NCI-H2081 (cell line): ENCODE data around the gene LAMC3.
"Not testable (repeated sequence)": the region's sequence is repeated elsewhere in the genome, so short reads cannot be mapped to it uniquely, and the experiment has no call there.

ENCODE experiments used
- DNase-seq, 2 experiments: peaks; one replicate each; lab custom pipeline; 2025; lab: John Stamatoyannopoulos, UW

Gene LAMC3

DNA sequence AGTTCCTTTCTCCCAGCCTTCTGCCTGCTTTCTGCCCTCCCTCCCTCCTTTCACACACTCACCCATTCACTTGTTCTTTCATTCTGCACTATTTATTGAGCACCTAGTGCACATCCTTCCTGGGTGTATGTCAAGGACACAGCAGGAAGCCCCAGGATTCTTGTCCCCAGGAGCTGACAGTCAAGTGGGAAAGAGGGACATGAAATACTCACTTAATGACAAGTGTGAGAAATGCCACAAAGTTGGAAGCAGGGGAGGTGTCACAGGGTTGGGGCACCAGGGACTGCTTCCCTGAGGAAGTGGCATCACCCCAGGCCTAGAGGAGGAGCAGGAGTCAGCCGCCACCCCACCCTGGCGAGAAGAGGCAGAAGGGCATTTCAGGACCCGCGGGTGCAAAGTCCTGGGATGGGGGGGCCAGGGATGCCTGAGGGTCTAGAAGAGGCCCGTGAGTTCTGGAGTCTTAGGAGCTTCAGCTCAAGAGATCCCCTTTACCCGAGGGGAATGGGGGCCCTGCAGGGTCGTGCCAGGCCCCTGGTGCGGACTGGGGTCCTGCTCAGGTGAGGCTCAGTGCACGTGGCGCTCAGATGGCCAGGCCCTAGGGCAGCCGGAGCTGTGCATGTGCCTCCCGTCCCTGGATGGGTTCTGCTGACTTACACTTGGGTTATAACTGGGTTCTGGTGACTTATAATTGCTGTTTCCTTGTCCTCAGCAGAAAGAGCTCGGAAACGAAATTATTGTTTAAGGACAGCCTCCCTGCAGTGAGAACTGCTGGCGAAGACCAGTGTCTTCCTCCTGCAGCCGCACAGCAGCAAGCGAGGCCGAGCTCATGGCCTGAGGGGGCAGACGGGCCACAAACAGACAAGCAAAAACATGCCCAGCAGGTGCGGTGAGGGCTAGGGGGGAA is 16.9 kb upstream of the LAMC3 start:
- DNase-seq, result no peak

DNA sequence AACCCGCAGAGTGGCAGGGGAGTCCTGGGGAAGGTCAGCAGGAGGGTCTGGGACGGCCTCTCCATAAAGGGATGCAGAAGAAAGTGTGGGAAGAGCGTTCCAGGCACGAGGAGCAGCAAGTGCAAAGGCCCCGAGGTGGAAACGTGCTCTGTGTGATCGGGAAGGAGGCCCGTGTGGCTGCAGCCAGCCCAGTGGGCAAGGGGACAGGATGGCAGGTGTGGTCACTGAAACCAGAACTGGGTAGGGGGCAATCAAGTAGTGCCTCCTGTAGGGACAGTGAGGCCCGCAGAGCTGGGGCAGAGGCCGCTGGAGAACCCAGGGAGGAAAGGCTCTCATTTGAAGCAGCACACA is 16.3 kb upstream of the LAMC3 start:
- no peak for DNase-seq

DNA sequence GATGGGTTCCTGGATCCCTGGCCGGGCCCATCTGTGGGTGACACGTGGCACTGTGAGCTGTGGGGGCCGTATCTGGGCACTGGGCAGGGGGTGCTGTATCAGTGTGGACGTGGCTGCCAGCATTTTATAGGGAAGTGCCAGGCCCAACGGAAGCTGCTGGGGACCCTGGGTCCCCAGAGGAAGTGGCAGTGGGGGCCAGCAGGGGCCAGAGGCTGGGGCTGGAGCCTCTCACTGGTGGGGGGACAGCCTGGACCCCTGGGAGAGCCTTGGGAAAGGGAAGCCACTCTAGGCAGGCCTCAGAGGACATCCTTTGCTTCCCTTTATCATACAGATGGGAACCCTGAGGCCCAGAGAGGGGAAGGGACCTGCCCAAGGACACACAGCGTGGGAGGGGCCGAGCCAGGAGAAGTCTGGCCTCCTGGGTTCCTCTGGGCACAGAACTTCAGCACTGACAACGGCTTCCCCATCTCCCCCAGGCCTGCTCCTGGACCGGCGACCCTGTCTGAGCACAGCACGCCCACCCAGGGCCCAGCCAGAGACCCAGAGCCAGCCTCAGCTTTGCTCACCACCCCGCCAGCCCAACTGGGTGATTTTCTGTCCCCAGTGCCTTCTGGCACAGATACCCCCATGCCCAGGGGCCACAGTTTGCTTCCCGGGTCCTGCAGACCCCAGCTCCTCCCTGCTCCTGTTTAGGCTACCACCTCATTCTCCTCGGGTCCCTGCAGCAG is 15.5 kb upstream of the LAMC3 start:
- no peak for DNase-seq

GRCh38 chr9:130994135-130995085 is 14.6 kb upstream of the LAMC3 start:
- DNase-seq, result no peak

GRCh38 chr9:130995086-130996011 is 13.6 kb upstream of the LAMC3 start:
- peak in 1 of 2 experiments; percentile 31 for DNase-seq

DNA sequence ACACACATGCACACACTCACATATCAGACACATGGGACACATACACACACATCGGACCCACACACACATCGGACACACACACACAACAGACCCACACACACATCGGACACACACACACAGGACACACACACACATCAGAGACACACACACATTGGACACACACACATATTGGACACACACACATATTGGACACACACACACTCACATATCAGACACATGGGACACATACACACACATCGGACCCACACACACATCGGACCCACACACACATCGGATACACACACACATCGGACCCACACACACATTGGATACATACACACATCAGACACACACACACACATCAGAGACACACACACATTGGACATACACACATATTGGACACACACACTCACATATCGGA is 12.8 kb upstream of the LAMC3 start:
- DNase-seq, result no peak

- no peak for DNase-seq
Measured at GRCh38 chr9:130996676-130997394, 12.1 kb upstream of the LAMC3 start.

DNA sequence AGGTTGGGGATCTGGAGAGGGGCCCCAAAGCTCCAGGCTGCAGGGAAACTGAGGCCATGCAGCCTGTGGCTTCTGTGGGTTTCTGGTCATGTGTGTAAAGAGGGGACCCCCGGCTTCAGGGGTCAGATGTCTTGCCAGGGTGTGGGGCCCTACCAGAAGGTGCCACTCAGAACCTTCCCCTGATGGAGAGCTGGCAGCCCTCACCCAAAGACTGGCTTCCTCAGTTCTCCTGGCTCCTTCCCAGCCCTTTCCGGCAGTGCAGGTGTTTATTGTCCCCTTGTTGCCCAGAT is 11.6 kb upstream of the LAMC3 start:
- DNase-seq, result no peak

- peak; percentile 39 for DNase-seq
Measured at GRCh38 chr9:130997925-130998596, 10.9 kb upstream of the LAMC3 start.

DNA sequence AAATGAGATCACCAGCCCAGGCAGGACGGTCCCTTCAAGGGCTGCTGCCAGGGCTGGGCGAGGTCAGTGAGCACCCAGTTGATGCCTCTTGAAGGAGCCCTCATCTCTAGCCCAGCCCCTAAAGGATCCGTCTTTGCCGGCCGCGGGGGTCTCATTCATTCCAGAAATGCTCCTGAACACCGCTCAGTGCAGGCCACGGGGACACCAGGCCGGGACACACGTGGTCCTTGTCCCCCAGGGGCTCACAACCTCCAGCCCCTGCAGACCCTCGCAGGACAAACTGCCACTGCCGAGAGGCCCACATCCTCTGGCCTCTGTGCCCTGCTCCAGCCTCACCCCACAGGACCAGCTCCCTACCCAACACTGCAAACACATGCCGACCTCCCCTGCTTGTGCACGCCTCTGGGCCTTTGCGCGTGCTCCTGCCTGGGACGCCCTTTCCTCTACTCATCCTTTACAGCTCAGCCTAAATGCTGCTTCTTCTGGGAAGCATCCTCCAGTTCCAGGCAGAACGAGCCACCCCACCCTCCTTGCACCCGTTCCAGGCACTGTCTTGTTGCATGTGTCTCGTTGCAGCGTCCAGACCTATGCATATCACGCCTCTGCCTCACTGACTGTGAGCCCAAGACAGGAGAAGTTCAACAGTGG is 10.3 kb upstream of the LAMC3 start:
- no peak for DNase-seq

- DNase-seq, result no peak
Measured at GRCh38 chr9:130999245-130999623, 9.7 kb upstream of the LAMC3 start.

DNA sequence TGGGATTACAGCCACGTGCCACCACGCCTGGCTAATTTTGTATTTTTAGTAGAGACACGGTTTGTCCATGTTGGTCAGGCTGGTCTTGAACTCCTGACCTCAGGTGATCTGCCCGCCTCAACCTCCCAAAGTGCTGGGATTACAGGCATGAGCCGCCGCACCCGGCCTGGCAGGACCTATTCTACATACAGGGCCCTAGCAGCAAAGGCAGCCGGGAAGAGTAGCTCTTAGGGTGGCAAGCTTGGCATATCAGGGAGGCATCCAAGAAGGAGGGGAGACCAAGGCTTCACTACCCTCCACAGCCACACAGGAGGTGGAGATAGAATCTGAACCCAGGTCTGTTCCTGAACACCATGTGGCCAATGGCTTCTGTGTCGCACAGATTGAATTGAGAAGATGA is 8.4 kb upstream of the LAMC3 start:
- DNase-seq, result not testable (repeated sequence)

GRCh38 chr9:131001021-131001420 is 8.0 kb upstream of the LAMC3 start:
- DNase-seq, result no peak

GRCh38 chr9:131001990-131002389 is 7.0 kb upstream of the LAMC3 start:
- no peak for DNase-seq

- DNase-seq, result no peak
Measured at GRCh38 chr9:131006601-131007000, 2.4 kb upstream of the LAMC3 start.

- no peak for DNase-seq
Measured at GRCh38 chr9:131008086-131008485, 888 bp upstream of the LAMC3 start.

DNA sequence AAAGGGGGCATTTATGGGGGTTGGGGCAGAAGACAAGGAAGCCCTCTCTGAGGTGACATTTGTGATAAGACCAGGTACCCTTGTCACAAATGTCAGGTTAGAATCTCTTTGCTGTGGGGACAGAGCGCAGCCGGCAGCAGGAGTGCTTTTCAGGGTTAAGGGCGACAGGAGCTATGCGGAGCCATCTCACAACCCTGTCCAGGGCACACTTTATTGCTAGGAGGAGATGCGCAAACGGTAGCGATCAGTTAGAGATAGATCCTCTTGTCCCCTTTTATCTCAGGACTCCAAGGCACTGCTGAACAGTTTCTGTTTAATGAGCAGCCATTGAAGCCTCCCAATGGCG is 438 bp upstream of the LAMC3 start:
- DNase-seq, result peak in 1 of 2 experiments; percentile 35

- no peak for DNase-seq
Measured at GRCh38 chr9:131010482-131011273, 1.7 kb downstream of the LAMC3 start.
